ENCODE data around the gene CHST8. TPM values are rescaled to one million over a fixed set of nuclear protein-coding genes. Genes with fewer than 3 reads are reported as not detected.
"Not testable (repeated sequence)": the region's sequence is repeated elsewhere in the genome, so short reads cannot be mapped to it uniquely, and the experiment has no call there.

The CHST8 gene
- total RNA-seq, 1 donor: 0.84 TPM

DNA sequence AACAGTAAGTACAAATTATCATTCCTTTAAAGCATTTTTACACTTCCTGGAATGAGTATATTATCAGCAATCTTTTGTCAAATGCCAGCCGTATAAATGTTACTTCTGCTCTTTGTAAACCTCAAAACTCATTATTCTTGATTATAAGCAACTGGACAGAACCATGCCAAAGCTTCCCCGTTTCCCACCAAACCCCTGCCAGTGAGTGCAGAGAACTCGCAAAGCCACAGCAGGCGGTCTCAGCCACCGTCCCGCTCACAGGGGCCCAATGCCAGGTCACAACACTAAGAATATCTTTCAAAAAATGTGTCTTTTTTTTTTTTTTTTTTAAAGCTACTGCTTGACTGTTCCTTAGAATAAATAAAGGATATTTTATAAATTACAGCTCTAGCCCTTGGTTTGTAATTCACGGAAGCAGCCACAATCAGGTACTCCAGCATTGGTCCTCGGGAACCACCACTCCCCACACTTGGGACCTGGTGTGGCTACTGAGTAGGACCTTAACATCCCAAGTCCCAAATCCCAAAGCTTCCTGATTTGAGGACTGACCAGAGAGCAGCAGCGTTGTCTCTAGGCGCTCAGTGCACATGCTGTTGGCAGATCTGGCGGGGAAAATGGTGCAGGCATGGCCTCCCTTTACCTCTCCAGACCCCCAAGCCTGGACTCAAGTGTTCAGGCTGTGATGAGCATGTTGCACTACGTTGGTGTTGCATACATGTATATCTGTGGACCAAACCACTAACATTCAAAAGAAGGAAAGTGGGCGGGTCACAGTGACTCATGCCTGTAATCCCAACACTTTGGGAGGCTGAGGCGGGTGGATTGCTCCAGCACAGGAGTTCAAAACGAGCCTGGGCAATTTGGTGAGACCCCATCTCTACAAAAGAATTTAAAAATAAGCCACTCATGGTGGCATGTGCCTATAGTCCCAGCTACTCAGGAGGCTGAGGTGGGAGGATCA is 193.9 kb downstream of the CHST8 start:
- Histone ChIP-seq H3K4me3 (ENCODE audit: low read length) (no peak overlapping the region), H3K4me1 (ENCODE audit: insufficient read depth, low read length) (peaks cover 52% of the 10 kb centered on the region), H3K9me3 (ENCODE audit: low read depth, low read length) (no peaks in the 10 kb centered on the region), H3K27me3 (ENCODE audit: insufficient read depth, low read length) (no peaks in the 10 kb centered on the region)

DNA sequence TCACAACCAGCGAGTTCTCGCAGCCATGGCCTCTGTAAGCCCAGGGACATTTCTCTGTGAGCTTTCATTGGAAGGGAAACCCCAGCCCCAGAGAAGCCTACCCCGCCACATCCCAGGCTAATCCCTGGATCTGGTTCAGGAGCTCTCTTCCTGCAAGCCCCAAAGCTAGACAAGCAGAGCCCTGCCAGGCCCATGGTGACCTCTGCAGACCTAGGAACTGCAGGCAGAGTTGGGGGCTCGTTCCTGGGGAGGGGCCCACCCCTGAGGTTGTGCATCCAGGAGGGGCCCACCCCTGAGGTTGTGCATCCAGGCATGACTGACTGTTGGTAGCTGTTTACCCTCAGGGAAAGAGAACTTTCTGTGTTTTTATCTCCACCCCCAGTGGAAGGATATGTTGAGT is 196.7 kb downstream of the CHST8 start:
- Histone ChIP-seq H3K4me1 (ENCODE audit: insufficient read depth, low read length) (peaks cover 58% of the 10 kb centered on the region), H3K4me3 (ENCODE audit: low read length) (no peak overlapping the region), H3K9me3 (ENCODE audit: low read depth, low read length) (no peaks in the 10 kb centered on the region), H3K27me3 (ENCODE audit: insufficient read depth, low read length) (no peaks in the 10 kb centered on the region)

DNA sequence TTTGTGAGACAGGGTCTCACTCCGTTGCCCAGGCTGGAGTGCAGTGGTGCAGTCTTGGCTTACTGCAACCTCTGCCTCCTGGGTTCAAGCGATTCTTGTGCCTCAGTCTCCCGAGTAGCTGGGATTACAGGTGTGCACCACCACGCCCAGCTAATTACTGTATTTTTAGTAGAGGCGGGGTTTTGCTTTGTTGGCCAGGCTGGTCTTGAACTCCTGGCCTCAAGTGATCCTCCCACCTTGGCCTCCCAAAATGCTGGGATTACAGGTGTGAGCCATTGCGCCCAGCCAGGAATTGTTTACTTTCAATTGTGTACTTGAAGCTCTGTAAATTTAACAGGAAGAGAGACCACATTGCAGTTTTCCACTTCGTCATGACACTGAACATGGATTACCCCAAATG is 197.3 kb downstream of the CHST8 start:
- H3K9me3 ChIP-seq (ENCODE audit: low read depth, low read length); H3K27me3 ChIP-seq (ENCODE audit: insufficient read depth, low read length); H3K4me3 ChIP-seq (ENCODE audit: low read length): not testable (repeated sequence)
- peaks cover 58% of the 10 kb centered on the region for H3K4me1 ChIP-seq (ENCODE audit: insufficient read depth, low read length)

DNA sequence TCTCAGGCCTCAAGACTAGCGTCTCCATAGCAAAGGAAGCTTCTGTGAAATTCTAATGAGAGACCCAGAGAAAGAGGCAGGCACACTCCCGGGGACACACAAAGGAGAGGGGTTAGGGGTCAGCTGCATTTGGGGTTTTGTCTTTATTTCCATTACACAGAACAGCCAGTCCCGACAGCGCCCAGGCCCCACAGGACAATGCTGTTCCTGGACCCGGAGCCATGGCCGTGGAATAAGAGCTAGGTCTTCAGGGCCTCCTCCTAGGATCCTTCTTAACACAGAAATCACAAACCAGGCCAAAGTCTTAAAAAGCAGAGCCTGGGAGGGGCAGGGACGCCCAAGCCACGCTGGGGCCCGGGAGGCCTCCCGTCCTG is 197.7 kb downstream of the CHST8 start:
- Histone ChIP-seq H3K27me3 (ENCODE audit: insufficient read depth, low read length) (no peaks in the 10 kb centered on the region), H3K9me3 (ENCODE audit: low read depth, low read length) (no peaks in the 10 kb centered on the region), H3K4me3 (ENCODE audit: low read length) (peak overlapping the region; percentile 42), H3K4me1 (ENCODE audit: insufficient read depth, low read length) (peaks cover 58% of the 10 kb centered on the region)

DNA sequence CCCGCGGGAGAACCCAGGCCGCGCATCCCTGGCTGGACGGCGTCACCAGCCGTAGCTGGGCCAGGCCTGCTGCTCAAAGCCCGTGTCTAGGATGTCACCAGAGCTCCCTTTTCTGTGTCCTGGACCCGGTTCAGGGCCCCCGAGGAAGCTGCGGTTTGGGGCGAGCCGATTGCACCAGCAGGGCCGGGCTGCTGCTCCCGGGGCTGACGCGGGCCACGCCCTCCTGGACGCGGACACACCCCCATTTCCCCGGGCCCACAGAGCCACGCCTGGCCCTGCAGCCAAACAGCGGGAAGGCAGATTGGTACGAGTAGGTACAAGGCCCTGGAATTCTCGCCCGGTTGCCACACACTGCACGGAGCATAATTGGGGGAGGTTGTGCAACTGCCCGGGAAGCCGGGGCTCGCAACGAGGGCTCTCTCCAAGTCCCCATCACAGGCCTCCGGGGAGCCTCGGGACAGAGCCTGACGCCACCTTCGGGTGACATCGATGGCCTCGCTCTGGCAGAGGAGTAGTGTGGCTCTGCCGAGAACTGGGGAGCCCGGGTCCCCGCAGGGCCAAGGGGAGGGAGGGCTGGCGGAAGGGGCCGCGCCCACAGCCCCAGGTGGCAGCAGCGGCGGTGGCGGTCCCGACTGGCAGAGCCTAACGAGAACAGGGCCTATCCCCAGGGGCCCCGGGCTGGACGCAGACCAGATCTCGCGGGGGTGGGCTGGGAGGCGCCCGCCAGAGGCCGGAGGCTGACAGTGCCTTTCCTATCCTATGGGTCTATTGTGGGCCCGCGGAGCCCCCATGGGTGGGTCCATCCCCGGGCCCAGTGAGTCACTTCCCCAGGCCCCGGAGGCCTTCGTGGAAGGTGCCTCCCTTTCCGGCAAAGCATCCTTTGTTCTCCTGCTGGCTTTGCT is 198.4 kb downstream of the CHST8 start:
- Histone ChIP-seq H3K4me1 (ENCODE audit: insufficient read depth, low read length) (peaks cover 58% of the 10 kb centered on the region), H3K9me3 (ENCODE audit: low read depth, low read length) (no peaks in the 10 kb centered on the region), H3K4me3 (ENCODE audit: low read length) (peak overlapping the region; percentile 42), H3K27me3 (ENCODE audit: insufficient read depth, low read length) (no peaks in the 10 kb centered on the region)

DNA sequence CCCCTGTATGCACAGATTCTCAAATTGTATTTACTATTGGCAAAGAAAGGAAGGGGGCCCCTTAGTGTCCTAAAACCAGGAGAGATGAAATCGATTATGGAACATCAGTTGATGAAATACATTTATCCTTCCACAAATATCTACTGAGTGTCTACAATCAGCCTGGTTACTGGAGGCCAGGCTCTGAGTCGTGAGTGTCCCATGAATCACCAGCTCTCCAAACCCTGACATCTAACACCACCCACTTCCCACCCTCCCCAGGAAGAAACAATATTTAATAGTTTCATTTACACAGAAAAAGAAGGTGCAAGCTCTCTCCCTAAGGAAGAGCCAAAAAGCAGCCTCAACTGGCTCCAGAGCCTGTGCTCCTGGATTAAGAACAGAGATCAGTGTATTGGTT is 200.1 kb downstream of the CHST8 start:
- H3K27me3 ChIP-seq (ENCODE audit: insufficient read depth, low read length): no peaks in the 10 kb centered on the region
- no peak overlapping the region for H3K4me3 ChIP-seq (ENCODE audit: low read length)
- H3K4me1 ChIP-seq (ENCODE audit: insufficient read depth, low read length): peaks cover 44% of the 10 kb centered on the region
- H3K9me3 ChIP-seq (ENCODE audit: low read depth, low read length): no peaks in the 10 kb centered on the region

Other genes with a start within 250 kb of the CHST8 start
- 25.3 TPM for gene CEBPG, start 248.2 kb upstream of the CHST8 start, total RNA-seq
- 23.5 TPM for gene PEPD, start 100.2 kb upstream of the CHST8 start, total RNA-seq
- gene KCTD15, start 174.9 kb downstream of the CHST8 start, total RNA-seq: 10.3 TPM

Measured in mononuclear cell (primary cell).